Measurements from ENCODE around the gene PRDM7.

Gene PRDM7

GRCh38 chr16:90044111-90044551 lies 33.0 kb downstream of the PRDM7 start:
- Histone ChIP-seq H3K79me2 (no peaks in the 10 kb centered on the region), H3K27ac (no peak overlapping the region), H2AFZ (no peak overlapping the region), H3K4me2 (ENCODE audit: low read length) (no peak overlapping the region), H3K36me3 (ENCODE audit: control insufficient read depth, insufficient read depth, low read length) (no peaks in the 10 kb centered on the region), H3K4me1 (peaks cover 10% of the 10 kb centered on the region), H3K27me3 (ENCODE audit: control insufficient read depth, insufficient read depth, low read length) (no peaks in the 10 kb centered on the region), H3K9ac (no peak overlapping the region), H3K9me3 (ENCODE audit: control insufficient read depth, low read length) (no peaks in the 10 kb centered on the region), H3K4me3 (ENCODE audit: low read depth, low read length) (no peak overlapping the region)
- TF ChIP-seq CTCF (IDR thresholded peaks at IDR 0.05), result no peak

GRCh38 chr16:90043526-90043925 lies 33.6 kb downstream of the PRDM7 start:
- no peaks in the 10 kb centered on the region for H3K79me2 ChIP-seq
- H3K4me2 ChIP-seq (ENCODE audit: low read length), result no peak overlapping the region
- no peak overlapping the region for H3K27ac ChIP-seq
- H3K36me3 ChIP-seq (ENCODE audit: control insufficient read depth, insufficient read depth, low read length), result no peaks in the 10 kb centered on the region
- no peaks in the 10 kb centered on the region for H3K27me3 ChIP-seq (ENCODE audit: control insufficient read depth, insufficient read depth, low read length)
- no peaks in the 10 kb centered on the region for H3K9me3 ChIP-seq (ENCODE audit: control insufficient read depth, low read length)
- peaks cover 10% of the 10 kb centered on the region for H3K4me1 ChIP-seq
- no peak overlapping the region for H2AFZ ChIP-seq
- H3K4me3 ChIP-seq (ENCODE audit: low read depth, low read length), result no peak overlapping the region
- TF ChIP-seq CTCF (IDR thresholded peaks at IDR 0.05), result no peak
- no peak overlapping the region for H3K9ac ChIP-seq

GRCh38 chr16:90042946-90043514 lies 34.1 kb downstream of the PRDM7 start:
- no peaks in the 10 kb centered on the region for H3K79me2 ChIP-seq
- H2AFZ ChIP-seq, result no peak overlapping the region
- no peak overlapping the region for H3K4me2 ChIP-seq (ENCODE audit: low read length)
- no peaks in the 10 kb centered on the region for H3K27me3 ChIP-seq (ENCODE audit: control insufficient read depth, insufficient read depth, low read length)
- H3K9ac ChIP-seq, result no peak overlapping the region
- peaks cover 10% of the 10 kb centered on the region for H3K4me1 ChIP-seq
- H3K27ac ChIP-seq, result no peak overlapping the region
- H3K9me3 ChIP-seq (ENCODE audit: control insufficient read depth, low read length), result no peaks in the 10 kb centered on the region
- no peak for TF ChIP-seq CTCF (IDR thresholded peaks at IDR 0.05)
- H3K36me3 ChIP-seq (ENCODE audit: control insufficient read depth, insufficient read depth, low read length), result no peaks in the 10 kb centered on the region
- H3K4me3 ChIP-seq (ENCODE audit: low read depth, low read length), result no peak overlapping the region

GRCh38 chr16:90041896-90042473 lies 35.1 kb downstream of the PRDM7 start:
- H3K9me3 ChIP-seq (ENCODE audit: control insufficient read depth, low read length), result no peaks in the 10 kb centered on the region
- no peak for TF ChIP-seq CTCF (IDR thresholded peaks at IDR 0.05)
- H3K27me3 ChIP-seq (ENCODE audit: control insufficient read depth, insufficient read depth, low read length), result no peaks in the 10 kb centered on the region
- H3K4me1 ChIP-seq, result peaks cover 6% of the 10 kb centered on the region
- H3K36me3 ChIP-seq (ENCODE audit: control insufficient read depth, insufficient read depth, low read length), result no peaks in the 10 kb centered on the region
- H3K9ac ChIP-seq, result no peak overlapping the region
- H3K27ac ChIP-seq, result no peak overlapping the region
- no peak overlapping the region for H2AFZ ChIP-seq
- no peak overlapping the region for H3K4me3 ChIP-seq (ENCODE audit: low read depth, low read length)
- no peaks in the 10 kb centered on the region for H3K79me2 ChIP-seq
- no peak overlapping the region for H3K4me2 ChIP-seq (ENCODE audit: low read length)

All from parathyroid adenoma (tissue), 2 donors.